ENCODE measurements around the gene LCLAT1.

DNA sequence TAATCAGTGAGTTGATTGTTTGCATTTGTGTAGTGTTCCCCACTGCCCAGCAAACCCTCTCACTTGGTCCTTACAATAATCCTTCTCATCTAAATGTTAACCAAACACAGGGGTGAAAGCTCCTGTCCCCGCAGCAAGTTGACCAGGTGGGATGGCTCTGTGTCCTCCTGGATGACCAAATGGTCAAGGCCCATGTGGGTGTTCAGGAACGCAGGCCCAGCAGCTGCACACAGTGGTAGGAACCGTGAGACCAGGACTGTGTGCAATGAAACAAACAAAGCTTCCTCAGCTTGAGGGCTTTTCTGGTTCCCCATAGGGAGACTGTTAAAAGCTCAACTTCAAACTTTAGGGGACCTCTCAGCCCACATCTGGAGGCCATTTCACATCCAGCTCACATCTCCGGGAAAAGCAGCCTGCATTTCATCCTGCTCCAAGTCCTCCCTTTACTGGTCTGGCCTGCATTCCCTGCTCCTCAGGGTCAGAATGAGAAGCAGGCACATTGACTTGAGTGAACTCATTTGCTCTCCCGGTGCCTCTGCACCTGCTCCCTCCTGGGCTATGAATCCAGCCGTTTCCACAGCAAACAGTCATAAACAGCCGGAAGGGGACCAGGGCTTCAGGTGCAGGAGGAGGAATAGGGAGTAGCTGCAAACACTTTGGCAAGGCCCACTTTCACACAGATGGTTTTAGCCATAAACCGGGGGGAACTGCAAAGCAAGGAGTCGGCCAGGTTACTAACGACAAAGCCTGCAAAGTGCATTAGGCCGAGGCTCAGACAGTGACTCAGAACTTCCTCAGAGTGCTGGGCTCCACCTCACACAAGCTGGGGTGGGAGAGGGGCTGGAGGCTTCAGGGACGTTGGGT lies 215.5 kb downstream of the LCLAT1 start:
- TF ChIP-seq POLR2AphosphoS5 (IDR thresholded peaks at IDR 0.05; ENCODE audit: low read depth, low read length) (no peak), TAF1 (IDR thresholded peaks at IDR 0.05; ENCODE audit: borderline replicate concordance, insufficient read depth, low read length) (no peak), SIN3A (IDR thresholded peaks at IDR 0.05; ENCODE audit: borderline replicate concordance, insufficient read depth, low read length) (no peak)
- TF ChIP-seq, protein P1, sequence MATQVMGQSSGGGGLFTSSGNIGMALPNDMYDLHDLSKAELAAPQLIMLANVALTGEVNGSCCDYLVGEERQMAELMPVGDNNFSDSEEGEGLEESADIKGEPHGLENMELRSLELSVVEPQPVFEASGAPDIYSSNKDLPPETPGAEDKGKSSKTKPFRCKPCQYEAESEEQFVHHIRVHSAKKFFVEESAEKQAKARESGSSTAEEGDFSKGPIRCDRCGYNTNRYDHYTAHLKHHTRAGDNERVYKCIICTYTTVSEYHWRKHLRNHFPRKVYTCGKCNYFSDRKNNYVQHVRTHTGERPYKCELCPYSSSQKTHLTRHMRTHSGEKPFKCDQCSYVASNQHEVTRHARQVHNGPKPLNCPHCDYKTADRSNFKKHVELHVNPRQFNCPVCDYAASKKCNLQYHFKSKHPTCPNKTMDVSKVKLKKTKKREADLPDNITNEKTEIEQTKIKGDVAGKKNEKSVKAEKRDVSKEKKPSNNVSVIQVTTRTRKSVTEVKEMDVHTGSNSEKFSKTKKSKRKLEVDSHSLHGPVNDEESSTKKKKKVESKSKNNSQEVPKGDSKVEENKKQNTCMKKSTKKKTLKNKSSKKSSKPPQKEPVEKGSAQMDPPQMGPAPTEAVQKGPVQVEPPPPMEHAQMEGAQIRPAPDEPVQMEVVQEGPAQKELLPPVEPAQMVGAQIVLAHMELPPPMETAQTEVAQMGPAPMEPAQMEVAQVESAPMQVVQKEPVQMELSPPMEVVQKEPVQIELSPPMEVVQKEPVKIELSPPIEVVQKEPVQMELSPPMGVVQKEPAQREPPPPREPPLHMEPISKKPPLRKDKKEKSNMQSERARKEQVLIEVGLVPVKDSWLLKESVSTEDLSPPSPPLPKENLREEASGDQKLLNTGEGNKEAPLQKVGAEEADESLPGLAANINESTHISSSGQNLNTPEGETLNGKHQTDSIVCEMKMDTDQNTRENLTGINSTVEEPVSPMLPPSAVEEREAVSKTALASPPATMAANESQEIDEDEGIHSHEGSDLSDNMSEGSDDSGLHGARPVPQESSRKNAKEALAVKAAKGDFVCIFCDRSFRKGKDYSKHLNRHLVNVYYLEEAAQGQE (IDR thresholded peaks at IDR 0.05; ENCODE audit: insufficient read depth in 1 of 2, low read depth in 2 of 2, low read length in 2 of 2) = no peak
